Chondrocyte (in vitro differentiated cells): ENCODE data around the gene XPR1. TPM values are rescaled to one million over a fixed set of nuclear protein-coding genes. Genes with fewer than 3 reads are reported as not detected.
A peak's percentile ranks its signal among the peaks of the same experiment; 100 is the strongest.

Experiments used
- DNase-seq: peaks from one replicate; pipeline ENCODE4 v3.0.0; 2021; ENCODE audit warnings: mixed read lengths, low spot score
- H3K27ac Mint-ChIP-seq: one replicate; pipeline ENCODE4 v1.8.0; 2021; ENCODE audit warnings: mild to moderate bottlenecking, moderate library complexity, mixed read lengths; ENCODE audit not compliant: unreplicated experiment
- H3K27me3 Mint-ChIP-seq: 2 replicates; pipeline ENCODE4 v1.8.0; 2021; ENCODE audit warnings: low read depth, mixed read lengths
- H3K36me3 Mint-ChIP-seq: 2 replicates; pipeline ENCODE4 v1.8.0; 2021; ENCODE audit warnings: low read depth, mixed read lengths
- H3K4me1 Mint-ChIP-seq: 2 replicates; pipeline ENCODE4 v1.8.0; 2021; ENCODE audit warnings: low read depth, mild to moderate bottlenecking, mixed read lengths
- H3K4me3 Mint-ChIP-seq: one replicate; pipeline ENCODE4 v1.8.0; 2021; ENCODE audit warnings: mild to moderate bottlenecking, moderate library complexity, mixed read lengths; ENCODE audit not compliant: unreplicated experiment
- H3K9me3 Mint-ChIP-seq: 2 replicates; pipeline ENCODE4 v1.8.0; 2021; ENCODE audit warnings: low read depth, mixed read lengths
- total RNA-seq: library from RNA; stranded (reverse); gene quantifications from 3 replicates; pipeline ENCODE4 v1.2.1, GENCODE V29; 2021
- TF ChIP-seq, protein P1 (sequence below): fragments of 200-600 bp; sonication (generic); IDR thresholded peaks from 2 replicates; pipeline ENCODE4 v1.5.0; 2021; ENCODE audit warnings: antibody characterized with exemption, mild to moderate bottlenecking, moderate library complexity

The XPR1 gene
- total RNA-seq, 1 donor from 2014 or later, result 24.9 TPM

GRCh38 chr1:180630408-180631193 lies 1.2 kb upstream of the XPR1 start:
- no peaks in the 10 kb centered on the region for H3K9me3 Mint-ChIP-seq
- H3K36me3 Mint-ChIP-seq, result no peaks in the 10 kb centered on the region
- TF ChIP-seq, protein P1, sequence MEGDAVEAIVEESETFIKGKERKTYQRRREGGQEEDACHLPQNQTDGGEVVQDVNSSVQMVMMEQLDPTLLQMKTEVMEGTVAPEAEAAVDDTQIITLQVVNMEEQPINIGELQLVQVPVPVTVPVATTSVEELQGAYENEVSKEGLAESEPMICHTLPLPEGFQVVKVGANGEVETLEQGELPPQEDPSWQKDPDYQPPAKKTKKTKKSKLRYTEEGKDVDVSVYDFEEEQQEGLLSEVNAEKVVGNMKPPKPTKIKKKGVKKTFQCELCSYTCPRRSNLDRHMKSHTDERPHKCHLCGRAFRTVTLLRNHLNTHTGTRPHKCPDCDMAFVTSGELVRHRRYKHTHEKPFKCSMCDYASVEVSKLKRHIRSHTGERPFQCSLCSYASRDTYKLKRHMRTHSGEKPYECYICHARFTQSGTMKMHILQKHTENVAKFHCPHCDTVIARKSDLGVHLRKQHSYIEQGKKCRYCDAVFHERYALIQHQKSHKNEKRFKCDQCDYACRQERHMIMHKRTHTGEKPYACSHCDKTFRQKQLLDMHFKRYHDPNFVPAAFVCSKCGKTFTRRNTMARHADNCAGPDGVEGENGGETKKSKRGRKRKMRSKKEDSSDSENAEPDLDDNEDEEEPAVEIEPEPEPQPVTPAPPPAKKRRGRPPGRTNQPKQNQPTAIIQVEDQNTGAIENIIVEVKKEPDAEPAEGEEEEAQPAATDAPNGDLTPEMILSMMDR, result no peak
- H3K27ac Mint-ChIP-seq, result no peak overlapping the region
- no peak overlapping the region for H3K4me3 Mint-ChIP-seq
- no peak for DNase-seq
- H3K27me3 Mint-ChIP-seq, result no peaks in the 10 kb centered on the region
- peaks cover 7% of the 10 kb centered on the region for H3K4me1 Mint-ChIP-seq

DNA sequence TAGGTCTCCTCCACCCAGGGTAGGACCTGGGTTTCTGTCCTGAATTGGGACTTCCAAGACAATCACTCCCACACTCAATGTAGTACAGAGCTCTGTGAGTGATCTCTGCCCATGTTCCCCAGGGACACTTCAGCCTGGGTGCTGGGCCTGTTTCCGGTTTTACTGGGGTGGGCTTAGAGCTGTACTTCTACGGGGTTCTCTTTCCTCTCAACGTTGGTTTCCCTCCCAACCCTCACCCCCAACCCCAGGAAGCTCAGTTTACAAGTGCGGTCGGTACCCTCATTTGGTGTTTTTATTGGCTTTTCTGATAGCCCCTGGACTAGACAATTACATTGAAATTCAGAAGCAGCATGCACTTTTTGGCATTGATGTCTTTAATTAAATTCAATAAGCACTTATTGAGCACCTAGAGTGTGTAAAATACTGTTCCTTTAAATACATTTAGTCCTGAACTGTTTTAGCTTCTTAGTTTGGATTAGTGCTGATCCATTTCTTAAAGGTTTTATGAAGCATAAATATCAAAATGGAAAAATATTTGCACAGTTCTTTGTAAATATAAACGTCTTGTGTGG lies 542 bp upstream of the XPR1 start:
- DNase-seq, result no peak
- no peaks in the 10 kb centered on the region for H3K9me3 Mint-ChIP-seq
- H3K36me3 Mint-ChIP-seq, result no peaks in the 10 kb centered on the region
- H3K4me1 Mint-ChIP-seq, result peaks cover 7% of the 10 kb centered on the region
- TF ChIP-seq, protein P1, result no peak
- peak overlapping the region; percentile 53 for H3K27ac Mint-ChIP-seq
- H3K4me3 Mint-ChIP-seq, result no peak overlapping the region
- H3K27me3 Mint-ChIP-seq, result no peaks in the 10 kb centered on the region

DNA sequence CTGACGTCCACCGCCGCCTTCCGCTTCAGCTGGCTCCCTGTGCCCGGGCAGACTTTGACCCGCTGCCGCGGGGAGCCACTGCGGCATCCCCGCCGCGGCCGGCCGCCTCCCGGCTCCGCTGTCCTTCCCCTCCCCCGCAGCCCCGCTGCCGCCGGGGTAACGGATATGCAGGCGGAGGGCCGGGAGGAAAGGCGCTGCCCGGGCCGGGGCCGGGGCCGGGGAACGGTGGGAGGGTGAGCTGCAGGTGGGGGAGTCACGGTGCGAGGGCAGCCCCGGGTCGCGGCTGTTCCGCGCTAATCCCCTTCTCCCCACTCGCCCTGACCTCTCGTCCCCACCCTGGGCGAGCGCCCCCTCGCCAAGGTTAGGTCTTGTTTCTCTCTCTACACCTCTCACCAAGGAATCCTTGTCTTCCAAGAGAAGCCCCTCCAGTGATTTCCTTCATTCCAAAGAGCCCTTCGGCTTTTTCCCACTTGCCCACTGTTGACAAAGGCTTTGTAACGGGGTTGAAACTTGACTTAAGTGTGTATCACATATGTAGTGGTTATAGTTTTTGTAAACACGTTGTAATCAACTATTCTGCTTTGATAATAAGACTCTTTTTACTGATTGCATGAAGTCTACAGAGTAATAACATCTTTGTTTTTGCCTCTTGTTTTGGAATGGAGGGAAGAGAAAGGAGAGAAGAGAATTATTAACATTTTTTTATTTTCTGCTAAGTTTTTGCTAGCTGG lies 669 bp downstream of the XPR1 start:
- H3K27ac Mint-ChIP-seq, result peak overlapping the region; percentile 90
- DNase-seq, result no peak
- H3K27me3 Mint-ChIP-seq, result no peaks in the 10 kb centered on the region
- no peaks in the 10 kb centered on the region for H3K36me3 Mint-ChIP-seq
- TF ChIP-seq, protein P1, result peak; percentile 67
- peaks cover 7% of the 10 kb centered on the region for H3K4me1 Mint-ChIP-seq
- no peaks in the 10 kb centered on the region for H3K9me3 Mint-ChIP-seq
- H3K4me3 Mint-ChIP-seq, result no peak overlapping the region

GRCh38 chr1:180633057-180634056 lies 1.5 kb downstream of the XPR1 start:
- no peak for DNase-seq
- H3K9me3 Mint-ChIP-seq, result no peaks in the 10 kb centered on the region
- H3K27ac Mint-ChIP-seq, result no peak overlapping the region
- peaks cover 7% of the 10 kb centered on the region for H3K4me1 Mint-ChIP-seq
- no peaks in the 10 kb centered on the region for H3K36me3 Mint-ChIP-seq
- TF ChIP-seq, protein P1, result no peak
- no peak overlapping the region for H3K4me3 Mint-ChIP-seq
- no peaks in the 10 kb centered on the region for H3K27me3 Mint-ChIP-seq
